ENCODE data around the gene CALM3.
A peak's percentile ranks its signal among the peaks of the same experiment; 100 is the strongest.

Gene CALM3

GRCh38 chr19:46615966-46616365 is 14.8 kb downstream of the CALM3 start:
- Histone ChIP-seq H3K36me3 (ENCODE audit: insufficient read depth, insufficient read length, low read length) (peaks cover 1% of the 10 kb centered on the region), H3K4me1 (ENCODE audit: insufficient read depth, insufficient read length) (peaks cover 14% of the 10 kb centered on the region), H3K4me3 (ENCODE audit: insufficient read length, low read depth) (no peak overlapping the region), H3K9me3 (ENCODE audit: insufficient read depth, low read length) (no peaks in the 10 kb centered on the region), H3K27me3 (ENCODE audit: insufficient read depth, insufficient read length) (peaks cover 3% of the 10 kb centered on the region), H3K9ac (ENCODE audit: insufficient read length, low read depth) (no peak overlapping the region)
- TF ChIP-seq ZNF274 (IDR thresholded peaks at IDR 0.05; ENCODE audit: low read depth, low read length): no peak
- no peak for TF ChIP-seq SUZ12 (IDR thresholded peaks at IDR 0.05; ENCODE audit: extremely low read depth, insufficient read depth, insufficient read length)
- TF ChIP-seq YY1 (IDR thresholded peaks at IDR 0.05; ENCODE audit: insufficient read depth, insufficient read length): no peak
- DNase-seq (ENCODE audit: low read depth, low spot score): no peak

GRCh38 chr19:46616631-46617322 is 15.6 kb downstream of the CALM3 start:
- DNase-seq (ENCODE audit: low read depth, low spot score): no peak
- peaks cover 20% of the 10 kb centered on the region for H3K4me1 ChIP-seq (ENCODE audit: insufficient read depth, insufficient read length)
- TF ChIP-seq YY1 (IDR thresholded peaks at IDR 0.05; ENCODE audit: insufficient read depth, insufficient read length) (no peak), SUZ12 (IDR thresholded peaks at IDR 0.05; ENCODE audit: extremely low read depth, insufficient read depth, insufficient read length) (no peak), ZNF274 (IDR thresholded peaks at IDR 0.05; ENCODE audit: low read depth, low read length) (no peak)

GRCh38 chr19:46617601-46618000 is 16.5 kb downstream of the CALM3 start:
- Histone ChIP-seq H3K4me3 (ENCODE audit: insufficient read length, low read depth) (no peak overlapping the region), H3K4me1 (ENCODE audit: insufficient read depth, insufficient read length) (peaks cover 20% of the 10 kb centered on the region), H3K9me3 (ENCODE audit: insufficient read depth, low read length) (no peaks in the 10 kb centered on the region)

More at GRCh38 chr19:46616631-46617322, 15.6 kb downstream of the CALM3 start:
- Histone ChIP-seq H3K4me3 (ENCODE audit: insufficient read length, low read depth) (no peak overlapping the region), H3K27me3 (ENCODE audit: insufficient read depth, insufficient read length) (peaks cover 3% of the 10 kb centered on the region), H3K36me3 (ENCODE audit: insufficient read depth, insufficient read length, low read length) (no peaks in the 10 kb centered on the region), H3K9ac (ENCODE audit: insufficient read length, low read depth) (no peak overlapping the region), H3K9me3 (ENCODE audit: insufficient read depth, low read length) (no peaks in the 10 kb centered on the region)

GRCh38 chr19:46618670-46619231 is 17.6 kb downstream of the CALM3 start:
- no peaks in the 10 kb centered on the region for H3K36me3 ChIP-seq (ENCODE audit: insufficient read depth, insufficient read length, low read length)
- H3K4me1 ChIP-seq (ENCODE audit: insufficient read depth, insufficient read length): peaks cover 20% of the 10 kb centered on the region
- no peak overlapping the region for H3K4me3 ChIP-seq (ENCODE audit: insufficient read length, low read depth)
- no peak overlapping the region for H3K9ac ChIP-seq (ENCODE audit: insufficient read length, low read depth)
- TF ChIP-seq ZNF274 (IDR thresholded peaks at IDR 0.05; ENCODE audit: low read depth, low read length) (no peak), YY1 (IDR thresholded peaks at IDR 0.05; ENCODE audit: insufficient read depth, insufficient read length) (no peak), SUZ12 (IDR thresholded peaks at IDR 0.05; ENCODE audit: extremely low read depth, insufficient read depth, insufficient read length) (no peak)
- DNase-seq (ENCODE audit: low read depth, low spot score): no peak
- H3K9me3 ChIP-seq (ENCODE audit: insufficient read depth, low read length): no peaks in the 10 kb centered on the region
- peaks cover 3% of the 10 kb centered on the region for H3K27me3 ChIP-seq (ENCODE audit: insufficient read depth, insufficient read length)

More at GRCh38 chr19:46617601-46618000, 16.5 kb downstream of the CALM3 start:
- DNase-seq (ENCODE audit: low read depth, low spot score): no peak
- no peak for TF ChIP-seq ZNF274 (IDR thresholded peaks at IDR 0.05; ENCODE audit: low read depth, low read length)
- no peak for TF ChIP-seq SUZ12 (IDR thresholded peaks at IDR 0.05; ENCODE audit: extremely low read depth, insufficient read depth, insufficient read length)
- TF ChIP-seq YY1 (IDR thresholded peaks at IDR 0.05; ENCODE audit: insufficient read depth, insufficient read length): no peak
- Histone ChIP-seq H3K36me3 (ENCODE audit: insufficient read depth, insufficient read length, low read length) (no peaks in the 10 kb centered on the region), H3K9ac (ENCODE audit: insufficient read length, low read depth) (no peak overlapping the region), H3K27me3 (ENCODE audit: insufficient read depth, insufficient read length) (peaks cover 3% of the 10 kb centered on the region)

- H3K4me3 ChIP-seq (ENCODE audit: insufficient read length, low read depth): no peak overlapping the region
- H3K4me1 ChIP-seq (ENCODE audit: insufficient read depth, insufficient read length): peaks cover 20% of the 10 kb centered on the region
- no peaks in the 10 kb centered on the region for H3K9me3 ChIP-seq (ENCODE audit: insufficient read depth, low read length)
- no peak overlapping the region for H3K9ac ChIP-seq (ENCODE audit: insufficient read length, low read depth)
- H3K36me3 ChIP-seq (ENCODE audit: insufficient read depth, insufficient read length, low read length): no peaks in the 10 kb centered on the region
- H3K27me3 ChIP-seq (ENCODE audit: insufficient read depth, insufficient read length): peaks cover 3% of the 10 kb centered on the region
- TF ChIP-seq YY1 (IDR thresholded peaks at IDR 0.05; ENCODE audit: insufficient read depth, insufficient read length): no peak
- no peak for TF ChIP-seq ZNF274 (IDR thresholded peaks at IDR 0.05; ENCODE audit: low read depth, low read length)
- TF ChIP-seq SUZ12 (IDR thresholded peaks at IDR 0.05; ENCODE audit: extremely low read depth, insufficient read depth, insufficient read length): no peak
- no peak for DNase-seq (ENCODE audit: low read depth, low spot score)
Observed at GRCh38 chr19:46620267-46620666, 19.1 kb downstream of the CALM3 start.

GRCh38 chr19:46620716-46621115 is 19.6 kb downstream of the CALM3 start:
- peaks cover 3% of the 10 kb centered on the region for H3K27me3 ChIP-seq (ENCODE audit: insufficient read depth, insufficient read length)
- no peaks in the 10 kb centered on the region for H3K36me3 ChIP-seq (ENCODE audit: insufficient read depth, insufficient read length, low read length)
- peak overlapping the region; percentile 24 for H3K9ac ChIP-seq (ENCODE audit: insufficient read length, low read depth)
- peaks cover 20% of the 10 kb centered on the region for H3K4me1 ChIP-seq (ENCODE audit: insufficient read depth, insufficient read length)
- no peak for DNase-seq (ENCODE audit: low read depth, low spot score)
- TF ChIP-seq YY1 (IDR thresholded peaks at IDR 0.05; ENCODE audit: insufficient read depth, insufficient read length) (no peak), SUZ12 (IDR thresholded peaks at IDR 0.05; ENCODE audit: extremely low read depth, insufficient read depth, insufficient read length) (no peak), ZNF274 (IDR thresholded peaks at IDR 0.05; ENCODE audit: low read depth, low read length) (no peak)
- H3K9me3 ChIP-seq (ENCODE audit: insufficient read depth, low read length): no peaks in the 10 kb centered on the region
- H3K4me3 ChIP-seq (ENCODE audit: insufficient read length, low read depth): no peak overlapping the region
